GM18526 (cell line): ENCODE measurements around the gene RPP21.

Experiments
- POLR2A ChIP-seq: IDR thresholded peaks from 3 replicates; pipeline ENCODE4 v1.6.1; 2011; ENCODE audit not compliant: insufficient read length; ENCODE audit errors: extremely low read depth

Gene RPP21

GRCh38 chr6:30344868-30345671, at the start of gene RPP21:
TSS of gene RPP21 (plus strand) at chr6:30345156. CDS start at chr6:30345172, 16 bp downstream.
- TF ChIP-seq POLR2A: peak; percentile 92

- TF ChIP-seq POLR2A: no peak
Observed at GRCh38 chr6:30295837-30296236, 49.1 kb upstream of the RPP21 start.

- TF ChIP-seq POLR2A: no peak
Observed at GRCh38 chr6:30304002-30304401, 41.0 kb upstream of the RPP21 start.

- TF ChIP-seq POLR2A: no peak
Observed at GRCh38 chr6:30311101-30311500, 33.9 kb upstream of the RPP21 start.

- TF ChIP-seq POLR2A: no peak
Observed at GRCh38 chr6:30311671-30312070, 33.3 kb upstream of the RPP21 start.

- no peak for TF ChIP-seq POLR2A
Observed at GRCh38 chr6:30312266-30312665, 32.7 kb upstream of the RPP21 start.

GRCh38 chr6:30312676-30313321, 32.2 kb upstream of the RPP21 start:
- no peak for TF ChIP-seq POLR2A

GRCh38 chr6:30315156-30315555, 29.8 kb upstream of the RPP21 start:
- TF ChIP-seq POLR2A: no peak

- TF ChIP-seq POLR2A: no peak
Observed at GRCh38 chr6:30317913-30318589, 26.9 kb upstream of the RPP21 start.

GRCh38 chr6:30319146-30319835, 25.7 kb upstream of the RPP21 start:
- no peak for TF ChIP-seq POLR2A

GRCh38 chr6:30321692-30322388, 23.1 kb upstream of the RPP21 start:
- TF ChIP-seq POLR2A: no peak

GRCh38 chr6:30322527-30323501, 22.1 kb upstream of the RPP21 start:
- TF ChIP-seq POLR2A: no peak

GRCh38 chr6:30323806-30324205, 21.1 kb upstream of the RPP21 start:
- no peak for TF ChIP-seq POLR2A
